K562 (cell line): ENCODE measurements around the gene ST3GAL3. TPM values are rescaled to one million over a fixed set of nuclear protein-coding genes. Genes with fewer than 3 reads are reported as not detected.

Source experiments
- ATAC-seq: fragments of 200-7000 bp; cut with Tn5 transposase; 3 replicates; pipeline ENCODE4 v1.9.1; 2020; ENCODE audit warnings: moderate library complexity
- BruUV-seq: library from RNA; stranded (reverse); fragments of 400-500 nt; replicated peaks from 2 replicates; lab custom pipeline; 2021; lab: Mats Ljungman, UMichigan
- CTCF ChIA-PET: fragments of 300-600 bp; formaldehyde crosslinking; extraction: SDS; loops from one replicate; lab custom pipeline; 2021; ENCODE audit warnings: low intra/inter-chr PET ratio; lab: Yijun Ruan, JAX
- POLR2A ChIA-PET: fragments of 300-600, 350-650 bp; sonication (Branson Sonifier 250); formaldehyde crosslinking; extraction: SDS; loops from one replicate; lab custom pipeline; 2021; ENCODE audit warnings: antibody characterized with exemption, inconsistent platforms; lab: Yijun Ruan, JAX
- DNase-seq, 4 experiments: peaks; one replicate each; pipeline versions ENCODE4 v3.0.0 to v3.0.0-alpha.2; 2011 to 2018; ENCODE audit warnings: low spot score in 3 of 4, mixed read lengths in 3 of 4; ENCODE audit errors: extremely low read depth in 1 of 4
- FAIRE-seq: peaks from 2 replicates; lab custom pipeline; 2011; peaks lifted over from hg19 to GRCh38; lab: Jason Lieb, UNC
- H2AFZ ChIP-seq: 2 replicates; pipeline ENCODE4 v1.6.0; 2011; ENCODE audit warnings: low read depth, low read length, control low read depth, inconsistent platforms
- H3K27ac ChIP-seq: fragments of 200-600 bp; 3 replicates; pipeline ENCODE4 v1.8.0; 2011; ENCODE audit warnings: low read depth, mild to moderate bottlenecking, control low read depth, inconsistent platforms, low read length, moderate library complexity, mixed read lengths; ENCODE audit errors: extremely low read depth
- H3K27me3 ChIP-seq, 2 experiments: fragments of 300-600 bp in 1 of 2; 2 replicates in 1 of 2; 3 replicates in 1 of 2; pipeline versions ENCODE4 v1.6.0 to v1.8.0; 2011; ENCODE audit warnings: inconsistent platforms in 2 of 2, low read length in 2 of 2, mild to moderate bottlenecking in 1 of 2, mixed read lengths in 1 of 2, moderate library complexity in 1 of 2; ENCODE audit not compliant: control insufficient read depth in 2 of 2, insufficient read depth in 2 of 2
- H3K36me3 ChIP-seq: fragments of 300-600 bp; 3 replicates; pipeline ENCODE4 v1.8.0; 2011; ENCODE audit warnings: mild to moderate bottlenecking, low read length, inconsistent platforms; ENCODE audit not compliant: control insufficient read depth, insufficient read depth
- H3K4me1 ChIP-seq, 2 experiments: fragments of 200-600 bp in 1 of 2; replicated peaks in 1 of 2; 2 replicates in 1 of 2; 3 replicates in 1 of 2; pipeline versions ENCODE4 v1.5.1 to v1.8.0; 2011; ENCODE audit warnings: inconsistent platforms in 2 of 2, low read length in 2 of 2, mild to moderate bottlenecking in 1 of 2, mixed read lengths in 1 of 2, moderate library complexity in 1 of 2; ENCODE audit not compliant: control insufficient read depth in 2 of 2, insufficient read depth in 2 of 2
- H3K4me2 ChIP-seq: 2 replicates; pipeline ENCODE4 v1.6.1; 2011; ENCODE audit warnings: low read length, control low read depth, inconsistent platforms, mixed read lengths; ENCODE audit not compliant: insufficient read depth
- H3K4me3 ChIP-seq: fragments of 200-600 bp; sonication (generic), shearing (Covaris generic); 2 replicates; pipeline ENCODE4 v1.5.1; 2016; ENCODE audit warnings: control low read depth, inconsistent platforms
- H3K79me2 ChIP-seq: fragments of 200-600 bp; 3 replicates; pipeline ENCODE4 v1.8.0; 2011; ENCODE audit warnings: low read length, inconsistent platforms; ENCODE audit not compliant: control insufficient read depth, insufficient read depth
- H3K9ac ChIP-seq, 2 experiments: 2 replicates each; pipeline versions ENCODE4 v1.6.0 to v1.6.1; 2011; ENCODE audit warnings: low read depth in 2 of 2, low read length in 2 of 2, control low read depth in 1 of 2, inconsistent platforms in 1 of 2, mild to moderate bottlenecking in 1 of 2, mixed read lengths in 1 of 2; ENCODE audit not compliant: insufficient read depth in 1 of 2
- H3K9me1 ChIP-seq: one replicate; pipeline ENCODE4 v1.6.0; 2011; ENCODE audit warnings: inconsistent platforms, mild to moderate bottlenecking, low read length, moderate library complexity; ENCODE audit not compliant: control insufficient read depth, insufficient read depth
- H3K9me3 ChIP-seq: replicated peaks from 2 replicates; pipeline ENCODE4 v1.5.1; 2011; ENCODE audit warnings: low read depth, low read length, inconsistent platforms; ENCODE audit not compliant: control insufficient read depth, insufficient read depth
- H4K20me1 ChIP-seq: replicated peaks from 2 replicates; pipeline ENCODE4 v1.6.1; 2011; ENCODE audit warnings: low read length, inconsistent platforms, mixed read lengths; ENCODE audit not compliant: control insufficient read depth, insufficient read depth
- CHAMP1 ChIP-seq: fragments of 450-650 bp; IDR thresholded peaks from 2 replicates; pipeline ENCODE4 v1.6.1; 2016; ENCODE audit warnings: mild to moderate bottlenecking
- FIP1L1 ChIP-seq: fragments of 200-400 bp; formaldehyde crosslinking; IDR thresholded peaks from 2 replicates; pipeline ENCODE4 v1.6.1; 2018; ENCODE audit warnings: mild to moderate bottlenecking, low read depth, low read length; ENCODE audit not compliant: poor library complexity, severe bottlenecking
- POLR2G ChIP-seq: fragments of 200-400 bp; formaldehyde crosslinking; IDR thresholded peaks from 2 replicates; pipeline ENCODE4 v1.6.1; 2017; ENCODE audit warnings: low read depth, mild to moderate bottlenecking, antibody characterized with exemption, low read length, moderate library complexity
- ZBTB33 ChIP-seq: sonication (generic); formaldehyde crosslinking; IDR thresholded peaks from 2 replicates; pipeline ENCODE4 v1.8.1; 2023; ENCODE audit warnings: mild to moderate bottlenecking, missing genetic modification reagents
- ZNF174 ChIP-seq: fragments of 250-450 bp; sonication (Bioruptor Pico); IDR thresholded peaks from 2 replicates; pipeline ENCODE4 v1.4.0; 2020; ENCODE audit warnings: mild to moderate bottlenecking
- ZNF232 ChIP-seq: sonication (generic); formaldehyde crosslinking; IDR thresholded peaks from 2 replicates; pipeline ENCODE4 v1.8.0; 2022; ENCODE audit warnings: mild to moderate bottlenecking, missing genetic modification reagents
- ZNF444 ChIP-seq: fragments of 250-450 bp; sonication (Bioruptor Pico); IDR thresholded peaks from 2 replicates; pipeline ENCODE4 v1.4.0; 2020; ENCODE audit warnings: mild to moderate bottlenecking, moderate library complexity
- WGBS: fragments of 100-300 bp; shearing (Covaris generic); methylation state at CpG from one replicate; pipeline ENCODE4 v1.1.6; 2016; ENCODE audit warnings: low coverage, mixed read lengths; ENCODE audit not compliant: insufficient coverage; ENCODE audit errors: missing lambda C conversion rate; 5-methylcytosine and 5-hydroxymethylcytosine counted together
- in situ Hi-C: fragments of 300-500 bp; cut with MboI; formaldehyde crosslinking; loops from 4 replicates; pipeline ENCODE4 v1.15.0; 2018; ENCODE audit warnings: inconsistent platforms, mixed read lengths
- intact Hi-C: fragments of 100-400 bp; cut with micrococcal nuclease; formaldehyde crosslinking; loops from 2 replicates; pipeline ENCODE4 v1.14.2; 2022
- polyA plus RNA-seq, 8 experiments: library from polyadenylated mRNA; depleted of rRNA in 4 of 8; stranded (reverse) in 5 of 8; unstranded in 3 of 8; fragments of >200 nt; fragmentation: Nextera tagmentation in 2 of 8; fragmentation: Illumina TruSeq in 1 of 8; extraction: Ambion mirVana in 2 of 8; extraction: Trizol in 1 of 8; gene quantifications; 2 replicates each; pipeline versions ENCODE4 v1.2.1 to v1.2.3, GENCODE V29; 2011 to 2014; ENCODE audit warnings: inconsistent platforms in 1 of 8, missing spikeins in 1 of 8
- total RNA-seq, 7 experiments: library from RNA; depleted of rRNA in 6 of 7; stranded (reverse); fragments of >200 nt in 6 of 7; fragmentation: Illumina TruSeq in 2 of 7; extraction: Trizol in 2 of 7; gene quantifications; 2 replicates each; pipeline versions ENCODE4 v1.2.1 to v1.2.3, GENCODE V29; 2011 to 2021; ENCODE audit warnings: low replicate concordance in 1 of 7
- TF ChIP-seq, protein P1 (sequence below): fragments of 250-450 bp; sonication (Bioruptor Pico); IDR thresholded peaks from 2 replicates; pipeline ENCODE4 v1.4.0; 2020; ENCODE audit warnings: mild to moderate bottlenecking, moderate library complexity

The ST3GAL3 gene
- total and polyA plus RNA-seq, 9 of the 15 experiments (the other 6 are each of a cell fraction or from before 2014, with no cell fraction given) = 1.2 to 18.9 (median 11.0) TPM

GRCh38 chr1:43936431-43937151 is 229.3 kb downstream of the ST3GAL3 start:
- H3K4me2 ChIP-seq = no peak overlapping the region
- no peak for TF ChIP-seq ZNF232 (CRISPR knock-in tag)
- no peak for TF ChIP-seq CHAMP1
- no peak for TF ChIP-seq ZNF444
- TF ChIP-seq POLR2G = peak; percentile 56; the same call in 1 of the 2 replicates
- TF ChIP-seq, protein P1, sequence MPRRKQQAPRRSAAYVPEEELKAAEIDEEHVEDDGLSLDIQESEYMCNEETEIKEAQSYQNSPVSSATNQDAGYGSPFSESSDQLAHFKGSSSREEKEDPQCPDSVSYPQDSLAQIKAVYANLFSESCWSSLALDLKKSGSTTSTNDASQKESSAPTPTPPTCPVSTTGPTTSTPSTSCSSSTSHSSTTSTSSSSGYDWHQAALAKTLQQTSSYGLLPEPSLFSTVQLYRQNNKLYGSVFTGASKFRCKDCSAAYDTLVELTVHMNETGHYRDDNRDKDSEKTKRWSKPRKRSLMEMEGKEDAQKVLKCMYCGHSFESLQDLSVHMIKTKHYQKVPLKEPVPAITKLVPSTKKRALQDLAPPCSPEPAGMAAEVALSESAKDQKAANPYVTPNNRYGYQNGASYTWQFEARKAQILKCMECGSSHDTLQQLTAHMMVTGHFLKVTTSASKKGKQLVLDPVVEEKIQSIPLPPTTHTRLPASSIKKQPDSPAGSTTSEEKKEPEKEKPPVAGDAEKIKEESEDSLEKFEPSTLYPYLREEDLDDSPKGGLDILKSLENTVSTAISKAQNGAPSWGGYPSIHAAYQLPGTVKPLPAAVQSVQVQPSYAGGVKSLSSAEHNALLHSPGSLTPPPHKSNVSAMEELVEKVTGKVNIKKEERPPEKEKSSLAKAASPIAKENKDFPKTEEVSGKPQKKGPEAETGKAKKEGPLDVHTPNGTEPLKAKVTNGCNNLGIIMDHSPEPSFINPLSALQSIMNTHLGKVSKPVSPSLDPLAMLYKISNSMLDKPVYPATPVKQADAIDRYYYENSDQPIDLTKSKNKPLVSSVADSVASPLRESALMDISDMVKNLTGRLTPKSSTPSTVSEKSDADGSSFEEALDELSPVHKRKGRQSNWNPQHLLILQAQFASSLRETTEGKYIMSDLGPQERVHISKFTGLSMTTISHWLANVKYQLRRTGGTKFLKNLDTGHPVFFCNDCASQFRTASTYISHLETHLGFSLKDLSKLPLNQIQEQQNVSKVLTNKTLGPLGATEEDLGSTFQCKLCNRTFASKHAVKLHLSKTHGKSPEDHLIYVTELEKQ (CRISPR knock-in tag) = no peak
- TF ChIP-seq FIP1L1 = no peak
- peak; percentile 89 for TF ChIP-seq ZBTB33
- TF ChIP-seq ZNF174 (CRISPR knock-in tag) = no peak
- TF ChIP-seq, all 486 proteins: peak for 2
- H3K9ac ChIP-seq = peak overlapping the region in 1 of 2 experiments; percentile 38; a peak in 1 of 4 replicates
- ChIA-PET CTCF (interaction anchor here (0.8 kb wide), 1 partner anchor 173 kb away, joined by 4 read pairs; no protein-coding TSS in a partner anchor), POLR2A (interaction anchor here (0.6 kb wide), 2 partner anchors 158 to 460 kb away, joined by 3 read pairs; no protein-coding TSS in a partner anchor)
- ATAC-seq (no peak), DNase-seq (no peak), FAIRE-seq (no peak)
- H3K9me3 ChIP-seq = no peaks in the 10 kb centered on the region
- no peak overlapping the region for H3K27ac ChIP-seq
- no TSS peak for BruUV-seq
- H3K27me3 ChIP-seq = no peaks in the 10 kb centered on the region
- H3K4me3 ChIP-seq = no peak overlapping the region
- in situ Hi-C loops (loop anchor here (5.0 to 10.0 kb wide), 2 partner anchors 409 to 702 kb away; no protein-coding TSS in a partner anchor), intact Hi-C loops (no loop called here)
- no peak overlapping the region for H2AFZ ChIP-seq
- WGBS = 92% methylated on average over 28 of the region's 56 CpGs
- H3K4me1 ChIP-seq = peaks cover 12 to 27% of the 10 kb centered on the region in 2 experiments; a peak in 4 of 5 replicates
- 0 out of 2 replicates have a peak, but pooled peaks cover 3% of the 10 kb centered on the region for H4K20me1 ChIP-seq
- H3K79me2 ChIP-seq = no peaks in the 10 kb centered on the region
- peaks cover 9% of the 10 kb centered on the region for H3K9me1 ChIP-seq
- H3K36me3 ChIP-seq = peaks cover 4% of the 10 kb centered on the region; the same call in 2 of the 3 replicates
